KOPT-K1 (cell line): ENCODE results near the gene PTGDR.

Source experiments
- H3K27ac ChIP-seq: fragments of 200-600 bp; sonication (generic); 2 replicates; pipeline ENCODE4 v1.5.1; 2016; ENCODE audit warnings: antibody characterized with exemption, mild to moderate bottlenecking, low read depth, low read length; ENCODE audit not compliant: poor library complexity, severe bottlenecking
- H3K36me3 ChIP-seq: fragments of 200-600 bp; sonication (generic); 2 replicates; pipeline ENCODE4 v1.5.1; 2017; ENCODE audit warnings: antibody characterized with exemption, mild to moderate bottlenecking, low read length, moderate library complexity; ENCODE audit not compliant: insufficient read depth
- H3K9me3 ChIP-seq: fragments of 200-600 bp; sonication (generic); 2 replicates; pipeline ENCODE4 v1.5.1; 2017; ENCODE audit warnings: antibody characterized with exemption, low read length, mild to moderate bottlenecking; ENCODE audit not compliant: insufficient read depth, poor library complexity, severe bottlenecking

PTGDR gene

GRCh38 chr14:52251724-52252123 is 15.8 kb upstream of the PTGDR start:
- H3K36me3 ChIP-seq, result no peaks in the 10 kb centered on the region
- H3K27ac ChIP-seq, result no peak overlapping the region
- H3K9me3 ChIP-seq, result peaks cover 31% of the 10 kb centered on the region

- Histone ChIP-seq H3K36me3 (no peaks in the 10 kb centered on the region), H3K9me3 (peaks cover 14% of the 10 kb centered on the region), H3K27ac (no peak overlapping the region)
These were observed 14.0 kb upstream of the PTGDR start for GRCh38 chr14:52253503-52253902.

- peaks cover 8% of the 10 kb centered on the region for H3K9me3 ChIP-seq
- no peaks in the 10 kb centered on the region for H3K36me3 ChIP-seq
- H3K27ac ChIP-seq, result no peak overlapping the region
These were observed 13.4 kb upstream of the PTGDR start for GRCh38 chr14:52254086-52254485.

- Histone ChIP-seq H3K9me3 (peaks cover 5% of the 10 kb centered on the region), H3K36me3 (no peaks in the 10 kb centered on the region), H3K27ac (peak overlapping the region; percentile 87)
These were observed 8.7 kb upstream of the PTGDR start for GRCh38 chr14:52258783-52259182.

GRCh38 chr14:52259434-52259833 is 8.1 kb upstream of the PTGDR start:
- Histone ChIP-seq H3K9me3 (peaks cover 5% of the 10 kb centered on the region), H3K27ac (peak overlapping the region; percentile 87), H3K36me3 (no peaks in the 10 kb centered on the region)

GRCh38 chr14:52262600-52262999 is 4.9 kb upstream of the PTGDR start:
- no peaks in the 10 kb centered on the region for H3K36me3 ChIP-seq
- H3K27ac ChIP-seq, result peak overlapping the region; percentile 78
- peaks cover 8% of the 10 kb centered on the region for H3K9me3 ChIP-seq

GRCh38 chr14:52263190-52263589 is 4.3 kb upstream of the PTGDR start:
- Histone ChIP-seq H3K9me3 (peaks cover 14% of the 10 kb centered on the region), H3K36me3 (no peaks in the 10 kb centered on the region), H3K27ac (peak overlapping the region; percentile 78)

GRCh38 chr14:52265253-52265652 is 2.2 kb upstream of the PTGDR start:
- H3K36me3 ChIP-seq, result no peaks in the 10 kb centered on the region
- H3K9me3 ChIP-seq, result peaks cover 26% of the 10 kb centered on the region
- H3K27ac ChIP-seq, result peak overlapping the region; percentile 78

- Histone ChIP-seq H3K27ac (peak overlapping the region; percentile 78), H3K9me3 (peaks cover 23% of the 10 kb centered on the region), H3K36me3 (no peaks in the 10 kb centered on the region)
These were observed 1.3 kb upstream of the PTGDR start for GRCh38 chr14:52266179-52266578.

- Histone ChIP-seq H3K9me3 (peaks cover 21% of the 10 kb centered on the region), H3K36me3 (no peaks in the 10 kb centered on the region), H3K27ac (peak overlapping the region; percentile 78)
These were observed 716 bp upstream of the PTGDR start for GRCh38 chr14:52266782-52267181.

GRCh38 chr14:52268279-52269061 is 972 bp downstream of the PTGDR start:
- Histone ChIP-seq H3K27ac (no peak overlapping the region), H3K9me3 (peaks cover 21% of the 10 kb centered on the region), H3K36me3 (no peaks in the 10 kb centered on the region)

- Histone ChIP-seq H3K36me3 (no peaks in the 10 kb centered on the region), H3K27ac (no peak overlapping the region), H3K9me3 (peaks cover 21% of the 10 kb centered on the region)
These were observed 1.6 kb downstream of the PTGDR start for GRCh38 chr14:52269100-52269499.

- Histone ChIP-seq H3K9me3 (peaks cover 21% of the 10 kb centered on the region), H3K36me3 (no peaks in the 10 kb centered on the region), H3K27ac (no peak overlapping the region)
These were observed 2.5 kb downstream of the PTGDR start for GRCh38 chr14:52269982-52270381.

GRCh38 chr14:52271538-52271937 is 4.0 kb downstream of the PTGDR start:
- Histone ChIP-seq H3K36me3 (no peaks in the 10 kb centered on the region), H3K27ac (peak overlapping the region; percentile 12), H3K9me3 (peaks cover 21% of the 10 kb centered on the region)

GRCh38 chr14:52272375-52272774 is 4.9 kb downstream of the PTGDR start:
- peaks cover 20% of the 10 kb centered on the region for H3K9me3 ChIP-seq
- no peaks in the 10 kb centered on the region for H3K36me3 ChIP-seq
- peak overlapping the region; percentile 12 for H3K27ac ChIP-seq

GRCh38 chr14:52275372-52275771 is 7.9 kb downstream of the PTGDR start:
- Histone ChIP-seq H3K36me3 (no peaks in the 10 kb centered on the region), H3K27ac (no peak overlapping the region), H3K9me3 (no peaks in the 10 kb centered on the region)
